Stimulated activated CD4-positive, alpha-beta T cell treated with anti-CD3 and anti-CD28 coated beads, Interleukin-2, amount 100 ng/mL, for 48 hours (primary cell): ENCODE measurements around the gene LRRC75B.
"Not testable (repeated sequence)": the region's sequence is repeated elsewhere in the genome, so short reads cannot be mapped to it uniquely, and the experiment has no call there.

Experiments
- DNase-seq, 2 donors: peaks; one replicate each; pipeline ENCODE4 v3.0.0-alpha.2; 2020

LRRC75B gene

DNA sequence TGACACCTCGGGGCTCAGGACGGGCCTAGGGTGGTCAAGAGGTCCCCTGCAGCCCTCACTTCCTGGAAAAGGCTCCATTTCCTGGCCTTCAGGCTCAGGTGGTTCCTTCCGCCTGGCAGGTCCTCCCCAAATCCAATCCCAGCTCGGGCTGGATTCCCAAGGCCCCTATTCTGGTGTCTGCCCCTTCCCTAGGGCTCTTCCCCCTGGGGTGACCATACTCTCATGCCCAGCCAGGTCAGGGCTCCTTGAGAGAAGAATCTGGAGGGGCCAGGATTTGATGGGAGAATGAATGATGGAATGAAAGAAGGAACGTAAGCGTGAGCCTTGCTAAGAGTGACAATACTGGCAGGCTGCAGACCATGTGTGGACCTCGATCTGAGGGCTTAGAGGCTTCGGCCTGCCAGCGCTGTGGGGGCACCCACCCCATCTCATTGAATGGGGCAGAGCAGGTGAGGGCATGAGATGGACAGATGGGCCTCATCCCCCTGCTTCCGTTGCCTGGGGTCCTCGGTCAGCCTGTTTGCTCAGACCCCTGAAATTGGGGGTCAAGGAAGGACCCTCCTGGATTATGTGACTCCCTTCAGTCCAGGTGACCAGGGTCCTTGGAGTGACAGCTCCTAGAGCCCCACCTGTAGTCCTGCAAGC, 9.4 kb upstream of the LRRC75B start:
- DNase-seq, result not testable (repeated sequence)

DNA sequence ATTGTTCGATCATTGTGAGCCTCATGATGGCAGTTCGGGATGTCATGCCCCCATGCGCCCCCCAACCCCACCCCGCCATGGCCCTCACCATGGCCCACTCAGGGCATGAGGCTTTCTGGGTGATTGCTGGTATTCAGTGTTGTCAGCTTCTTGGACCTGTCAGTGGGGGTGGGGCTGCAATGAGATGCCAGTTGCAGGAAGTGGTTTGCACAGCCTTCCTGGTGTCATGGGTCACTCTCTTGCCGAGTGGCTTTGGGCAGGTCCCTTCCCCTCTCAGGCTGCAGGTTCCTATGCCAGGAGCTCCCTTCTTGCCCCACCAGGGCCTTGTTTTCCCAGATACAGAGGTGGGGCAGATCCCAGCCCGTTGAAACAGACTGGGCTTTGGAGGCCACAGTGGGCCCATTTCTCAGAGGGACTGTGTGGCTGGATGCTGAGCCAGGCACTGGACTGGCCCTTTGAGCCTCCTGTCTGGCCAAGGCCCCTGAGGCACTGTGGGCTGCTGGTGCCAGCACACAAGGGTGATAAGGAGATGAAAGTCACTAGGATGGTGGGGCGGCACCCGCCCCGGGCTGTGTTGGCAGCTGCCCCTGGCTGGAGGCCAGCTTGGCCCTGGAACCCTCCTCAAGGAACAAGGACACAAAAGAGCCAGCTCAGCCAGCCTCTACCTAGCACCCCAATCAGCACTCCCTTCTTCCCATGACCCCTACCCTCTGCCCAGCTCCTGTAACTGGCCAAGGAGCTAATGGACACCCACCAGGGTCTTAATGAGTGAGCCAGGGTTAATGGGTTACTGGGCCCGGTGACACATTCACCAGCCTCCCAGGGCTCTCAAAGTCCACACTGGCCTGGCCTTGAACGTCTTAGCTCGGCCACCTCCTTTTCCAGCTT, 8.6 kb upstream of the LRRC75B start:
- DNase-seq, result no peak

DNA sequence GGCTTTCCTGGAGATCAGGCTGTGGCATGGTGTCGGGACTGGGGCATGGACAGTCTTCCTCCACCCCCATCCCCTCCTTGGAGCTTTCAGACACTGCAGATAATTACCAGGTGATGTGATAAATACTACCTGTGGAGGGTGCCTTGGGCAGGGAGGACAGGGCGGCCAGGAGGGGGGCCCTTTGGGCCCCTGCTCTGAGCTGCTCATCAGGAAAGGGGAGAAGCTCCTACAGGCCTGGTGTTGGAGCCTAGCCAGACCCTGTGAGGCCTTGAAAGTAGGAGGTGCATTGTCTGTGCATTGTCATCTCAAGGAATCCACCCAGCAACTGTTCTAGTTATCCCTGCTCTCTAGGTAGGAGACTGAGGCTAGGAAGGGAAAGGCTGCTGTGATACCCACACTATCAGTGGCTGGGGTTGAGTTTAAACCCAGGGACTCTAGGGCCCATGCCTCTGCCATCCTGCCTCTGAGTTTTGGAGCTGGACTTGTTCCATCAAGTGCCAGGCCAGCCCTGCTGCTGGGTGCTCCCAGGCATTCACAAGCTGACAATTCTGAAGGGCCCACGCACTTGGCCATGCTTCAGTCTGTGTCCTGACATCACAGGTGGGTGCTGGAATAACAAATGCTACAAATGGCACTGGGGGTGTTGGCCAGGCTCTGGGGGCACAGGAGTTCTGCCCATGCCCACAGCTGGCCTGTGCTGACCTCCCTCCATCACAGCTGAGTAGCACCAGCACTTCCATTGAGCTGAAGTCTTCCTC, 7.3 kb upstream of the LRRC75B start:
- DNase-seq, result not testable (repeated sequence)

- DNase-seq, result no peak
Observed at GRCh38 chr22:24599514-24599913, 6.6 kb upstream of the LRRC75B start.

- not testable (repeated sequence) for DNase-seq
Observed at GRCh38 chr22:24597076-24597475, 4.2 kb upstream of the LRRC75B start.

DNA sequence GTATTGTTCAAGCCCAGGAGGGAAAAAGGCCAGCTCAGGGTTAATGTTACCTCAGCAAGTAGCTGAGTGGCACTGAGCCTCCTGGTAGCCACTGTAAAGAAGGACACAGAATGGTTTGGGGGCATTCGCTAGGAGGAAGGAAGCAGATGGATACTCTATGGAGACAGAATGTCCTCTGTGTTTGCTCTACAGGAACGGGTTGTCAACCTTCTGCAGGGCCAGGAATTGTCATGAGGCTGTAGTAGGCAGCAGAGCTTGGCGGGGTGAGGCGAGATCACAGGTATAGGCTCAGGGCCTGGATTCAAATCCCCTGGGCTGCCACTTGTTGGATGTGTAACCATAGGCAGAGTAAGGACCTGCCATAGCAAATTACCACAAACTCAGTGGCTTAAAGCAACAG, 3.0 kb upstream of the LRRC75B start:
- no peak for DNase-seq

GRCh38 chr22:24595228-24595627, 2.4 kb upstream of the LRRC75B start:
- DNase-seq, result no peak

DNA sequence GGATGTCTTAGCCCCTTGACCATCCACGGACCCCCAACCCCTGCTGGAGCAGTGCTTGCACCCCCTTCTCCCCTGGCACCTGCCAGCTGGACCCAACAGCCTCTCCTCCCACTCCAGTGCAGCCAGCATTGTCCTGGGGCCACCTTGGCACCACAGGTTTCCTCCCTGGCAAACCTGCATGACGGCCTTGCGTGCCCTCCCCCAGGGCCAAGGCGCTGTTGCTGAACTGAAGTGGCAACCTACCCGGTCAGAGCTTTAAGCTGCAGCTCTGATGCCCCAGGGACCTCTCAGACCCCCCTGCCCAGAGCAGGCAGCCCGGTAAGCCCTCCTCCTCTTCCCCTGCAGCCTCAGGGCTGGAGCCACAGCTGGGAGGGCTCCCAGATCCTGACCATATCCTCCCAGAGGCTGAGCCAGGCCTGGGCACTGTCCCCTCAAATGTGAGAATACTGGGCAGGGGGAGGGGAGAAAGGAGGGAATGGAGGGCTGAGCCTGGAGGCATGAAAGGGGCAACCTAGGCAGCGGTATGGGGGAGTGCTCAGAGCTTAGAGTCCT, 1.8 kb upstream of the LRRC75B start:
- DNase-seq, result no peak

DNA sequence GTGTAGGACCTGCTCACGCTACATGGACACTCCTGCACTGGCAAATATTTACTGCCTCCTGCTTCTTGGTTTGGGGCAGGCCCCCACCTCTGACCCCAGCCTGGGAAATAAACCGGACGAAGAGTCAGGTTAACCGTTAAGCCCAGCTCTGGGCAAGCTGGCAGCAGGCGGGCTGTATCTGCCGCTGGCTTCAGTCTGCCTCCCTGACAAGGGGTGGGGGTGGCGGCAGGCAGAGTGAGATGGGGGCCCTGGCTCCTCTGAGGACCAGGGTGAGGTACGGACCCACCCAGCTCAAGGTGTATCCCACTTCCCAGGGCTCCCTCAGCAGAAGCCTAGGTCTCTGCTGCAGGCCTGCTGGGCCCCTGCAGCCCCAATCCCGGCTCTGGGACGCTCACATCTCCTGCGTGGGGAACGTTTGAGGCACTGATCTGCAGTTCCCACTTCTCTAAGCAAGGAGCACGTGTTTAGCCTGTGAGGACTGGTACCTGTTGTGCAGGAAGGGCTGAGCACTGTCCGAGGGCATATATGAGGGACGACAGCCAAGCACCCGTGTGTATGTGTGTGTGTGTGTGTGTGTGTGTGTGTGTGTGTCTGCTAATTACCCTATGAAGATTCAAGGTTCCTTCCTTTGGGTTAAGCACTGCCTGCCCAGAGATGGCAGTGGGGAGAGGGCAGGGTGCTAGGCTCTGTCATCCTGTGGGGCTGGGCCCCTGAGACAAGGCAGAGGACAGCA, 1.1 kb upstream of the LRRC75B start:
- no peak for DNase-seq

- DNase-seq, result not testable (repeated sequence)
Observed at GRCh38 chr22:24593559-24593835, 624 bp upstream of the LRRC75B start.

GRCh38 chr22:24592058-24592850, 619 bp downstream of the LRRC75B start:
- DNase-seq, result no peak

- DNase-seq, result no peak
Observed at GRCh38 chr22:24591286-24591830, 1.5 kb downstream of the LRRC75B start.

- DNase-seq, result no peak
Observed at GRCh38 chr22:24590596-24591173, 2.2 kb downstream of the LRRC75B start.

DNA sequence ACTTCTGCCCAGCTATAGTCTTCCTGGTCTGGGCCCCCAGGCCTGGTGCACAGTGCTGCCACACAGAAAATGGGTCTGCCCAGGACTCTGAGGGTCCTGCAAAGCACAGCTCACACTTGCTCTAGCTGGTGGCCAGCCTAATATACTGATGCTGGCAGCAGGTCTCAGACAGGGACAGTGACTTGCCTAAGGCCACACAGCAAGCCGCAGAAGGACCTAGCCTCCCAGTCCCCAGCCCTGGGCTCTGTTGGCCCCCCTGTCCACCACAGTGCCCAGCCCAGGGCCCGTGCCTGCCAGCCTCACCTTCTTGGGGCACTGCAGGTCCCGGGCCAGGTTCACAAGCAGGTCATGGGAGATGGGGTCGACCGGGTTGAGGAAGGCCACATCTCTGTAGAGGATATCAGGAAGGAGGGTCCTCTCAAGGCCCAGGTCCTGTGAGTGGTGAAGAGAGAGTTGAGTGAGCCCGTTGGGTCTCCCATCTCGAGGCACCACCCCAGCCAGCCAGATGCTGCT, 3.3 kb downstream of the LRRC75B start:
- DNase-seq, result no peak

DNA sequence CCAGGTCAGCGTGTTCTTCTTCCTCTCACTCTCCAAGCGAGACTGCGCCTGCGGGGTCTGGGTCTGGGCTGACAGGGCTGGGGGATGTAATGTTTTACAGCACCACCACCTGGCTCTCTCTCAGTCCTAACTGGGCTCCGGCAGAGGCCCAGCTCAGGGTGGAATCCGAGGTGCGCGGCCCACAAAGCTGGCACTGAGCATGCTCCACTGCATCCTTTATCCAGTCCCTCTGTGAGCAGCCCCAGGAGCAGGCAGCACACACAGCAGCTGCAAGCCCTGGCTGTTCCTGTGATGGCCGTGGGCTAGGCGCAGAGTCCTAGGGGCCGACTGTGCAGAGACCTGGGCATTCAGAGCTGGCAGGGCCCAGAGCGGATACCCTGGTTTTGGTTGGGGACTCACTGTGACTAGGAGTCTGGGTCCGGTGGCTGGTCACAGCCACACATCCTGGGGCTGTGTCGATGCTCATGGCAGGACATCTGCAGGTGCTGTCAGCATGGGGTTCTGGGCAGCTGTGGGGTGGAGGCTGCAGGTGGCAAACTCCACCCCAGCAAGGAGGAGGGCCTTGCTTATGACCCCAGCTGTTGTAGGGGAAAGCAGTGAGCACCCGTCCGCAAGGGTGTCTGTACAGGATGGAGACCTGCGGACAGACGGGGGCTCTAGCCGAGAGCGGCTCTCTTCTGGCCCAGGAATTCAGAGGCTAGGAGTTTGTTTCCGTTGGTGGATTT, 4.0 kb downstream of the LRRC75B start:
- DNase-seq, result no peak

- DNase-seq, result no peak
Observed at GRCh38 chr22:24588381-24588756, 4.5 kb downstream of the LRRC75B start.

GRCh38 chr22:24587948-24588347, 4.9 kb downstream of the LRRC75B start:
- no peak for DNase-seq

- DNase-seq, result no peak
Observed at GRCh38 chr22:24587251-24587650, 5.6 kb downstream of the LRRC75B start.

DNA sequence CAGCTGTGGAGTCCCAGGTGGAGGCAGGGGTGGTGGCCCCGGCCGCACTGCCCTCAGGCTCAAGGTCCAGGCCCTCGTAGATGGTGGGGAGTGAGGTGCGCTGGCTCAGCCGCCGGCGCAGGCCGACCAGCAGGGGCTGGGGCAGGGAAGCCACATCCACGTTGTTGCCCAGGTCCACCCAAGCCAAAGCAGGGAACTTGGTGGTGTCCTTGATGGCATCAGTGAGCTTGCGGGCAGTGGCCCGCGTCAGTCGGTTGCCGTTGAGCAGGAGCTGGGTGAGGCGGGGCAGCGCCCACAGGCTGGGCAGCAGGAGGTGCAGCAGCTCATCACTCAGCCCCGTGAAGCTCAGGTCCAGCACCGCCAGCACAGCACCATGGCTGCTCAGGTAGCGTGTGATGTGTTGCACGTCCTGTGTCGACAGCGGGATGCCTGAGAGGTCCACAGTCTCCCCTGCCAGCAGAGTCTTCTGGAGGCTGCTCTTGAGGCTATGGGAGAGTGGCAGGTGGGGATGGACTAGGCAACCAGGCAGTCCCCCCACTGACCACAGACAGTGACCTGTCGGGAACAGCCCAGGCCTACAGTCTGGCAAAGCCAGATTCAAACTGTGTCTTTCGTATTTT, 6.8 kb downstream of the LRRC75B start:
- no peak for DNase-seq

GRCh38 chr22:24585461-24585860, 7.4 kb downstream of the LRRC75B start:
- no peak for DNase-seq
